Stimulated activated CD4-positive, alpha-beta T cell treated with anti-CD3 and anti-CD28 coated beads, TNF-alpha, amount 100 ng/mL, for 4 hours (primary cell): Measurements from ENCODE around the gene BUD31.
A peak's percentile ranks its signal among the peaks of the same experiment; 100 is the strongest.
"Not testable (repeated sequence)": the region's sequence is repeated elsewhere in the genome, so short reads cannot be mapped to it uniquely, and the experiment has no call there.

Source experiments
- DNase-seq, 3 experiments: peaks; one replicate each; pipeline ENCODE4 v3.0.0-alpha.2; 2020; ENCODE audit warnings: low read depth in 3 of 3

Gene BUD31

DNA sequence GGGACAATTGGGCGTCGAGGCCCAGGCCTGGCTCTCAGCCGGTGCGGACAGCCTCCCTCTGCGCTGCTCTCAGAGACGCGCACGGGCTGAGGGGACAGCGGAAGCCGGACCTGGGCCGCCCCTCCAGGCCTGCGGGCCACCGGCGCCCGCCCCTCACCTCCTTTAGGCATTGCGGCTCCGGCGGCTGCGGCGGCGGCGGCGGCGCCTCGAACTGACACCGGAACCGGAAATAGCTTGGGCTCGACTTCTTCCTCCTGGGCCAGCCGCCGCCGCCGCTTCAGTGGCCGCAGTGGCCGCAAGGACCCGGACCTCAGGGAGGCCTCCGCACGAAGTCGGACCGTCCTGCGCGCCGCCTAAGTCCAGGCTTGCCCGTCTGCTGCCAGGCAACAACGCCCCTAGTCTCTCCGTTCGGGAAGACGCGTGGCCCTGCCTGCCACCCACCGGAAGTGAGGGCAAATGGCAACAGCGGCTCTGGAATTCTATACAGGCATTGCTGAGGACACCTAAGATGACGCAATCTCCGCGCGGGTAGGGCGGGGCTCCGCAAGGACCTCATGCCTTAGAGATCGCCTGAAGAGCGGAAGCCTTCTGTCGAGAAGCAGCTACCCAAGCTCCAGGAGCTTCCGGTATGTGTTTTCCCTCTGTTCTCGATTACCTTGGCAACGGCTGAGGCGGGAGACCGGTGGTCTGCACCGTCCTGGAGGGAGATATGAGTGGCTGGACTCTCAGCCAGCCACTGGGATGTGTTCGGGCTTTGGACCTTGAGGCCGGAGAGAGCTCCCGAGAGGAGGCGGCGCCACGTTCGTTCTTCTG is at the start of gene BUD31, which contains the start of gene PDAP1:
Gene BUD31, plus strand, starts transcription at position 591 of the 813 bp plus-strand sequence. CDS start 2,124 bp downstream, outside the sequence.
Gene PDAP1, minus strand, starts transcription at position 219 of the 813 bp plus-strand sequence. Its CDS starts 49 bp downstream, at position 170.
- peak; percentile 84 to 93 (median 91) for DNase-seq

- no peak for DNase-seq
These were observed 49.2 kb upstream of the BUD31 start for GRCh38 chr7:99359465-99360154.

- no peak for DNase-seq
These were observed 46.0 kb upstream of the BUD31 start for GRCh38 chr7:99362801-99363200.

GRCh38 chr7:99363286-99363685 is 45.5 kb upstream of the BUD31 start:
- DNase-seq = no peak

- peak in 2 of 3 experiments; percentile 47 to 54 for DNase-seq
These were observed 43.2 kb upstream of the BUD31 start for GRCh38 chr7:99365318-99366141.

DNA sequence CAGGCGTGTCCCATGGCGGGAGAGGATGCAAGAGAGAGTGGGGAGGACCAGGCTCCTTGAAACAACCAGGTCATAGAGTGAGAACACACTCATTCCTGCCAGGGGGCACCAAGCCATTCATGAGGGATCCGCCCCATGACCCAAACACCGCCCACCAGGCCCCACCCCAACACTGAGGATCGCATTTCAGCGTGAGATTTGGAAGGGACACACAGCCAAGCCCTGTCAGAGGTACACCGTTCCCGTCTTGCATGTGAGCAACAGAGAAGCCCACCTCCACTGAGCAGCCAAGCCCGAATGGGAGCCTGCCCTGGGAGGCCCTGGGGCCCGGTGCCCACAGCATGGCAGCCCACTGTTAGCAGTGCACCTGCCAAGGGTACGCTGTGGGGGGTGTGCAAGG is 42.1 kb upstream of the BUD31 start:
- no peak for DNase-seq

GRCh38 chr7:99368750-99369389 is 39.9 kb upstream of the BUD31 start:
- DNase-seq = no peak

DNA sequence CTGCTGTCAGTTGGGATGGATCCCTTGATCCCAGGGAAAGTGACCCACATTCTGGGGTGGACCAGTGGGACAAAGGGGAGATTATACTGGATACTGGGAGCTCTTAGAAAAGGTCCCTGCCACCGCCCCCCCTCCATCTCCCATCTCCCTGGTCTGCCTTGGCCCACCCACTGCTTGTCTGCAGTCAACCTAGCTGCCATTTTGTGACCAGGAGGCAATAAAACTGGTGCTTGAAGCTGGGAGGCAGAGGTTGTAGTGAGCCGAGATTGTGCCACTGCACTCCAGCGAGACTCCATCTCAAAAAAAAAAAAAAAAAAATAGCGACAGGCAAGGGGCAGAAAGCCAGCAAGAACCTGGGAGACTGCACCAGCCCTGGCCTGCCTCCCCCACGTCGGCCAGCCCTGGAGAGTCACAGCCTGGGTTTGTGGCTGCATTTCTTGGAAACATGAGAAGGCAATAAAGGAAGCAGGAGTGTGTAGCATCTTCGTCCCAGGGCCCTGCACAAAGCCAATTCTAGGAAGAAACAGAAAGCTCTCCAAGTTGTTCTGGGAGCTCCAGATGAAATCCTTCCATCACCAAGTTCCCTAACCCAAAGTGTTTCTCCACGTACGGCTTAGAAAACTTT is 38.9 kb upstream of the BUD31 start:
- DNase-seq = no peak

GRCh38 chr7:99371376-99371920 is 37.3 kb upstream of the BUD31 start:
- DNase-seq = no peak

DNA sequence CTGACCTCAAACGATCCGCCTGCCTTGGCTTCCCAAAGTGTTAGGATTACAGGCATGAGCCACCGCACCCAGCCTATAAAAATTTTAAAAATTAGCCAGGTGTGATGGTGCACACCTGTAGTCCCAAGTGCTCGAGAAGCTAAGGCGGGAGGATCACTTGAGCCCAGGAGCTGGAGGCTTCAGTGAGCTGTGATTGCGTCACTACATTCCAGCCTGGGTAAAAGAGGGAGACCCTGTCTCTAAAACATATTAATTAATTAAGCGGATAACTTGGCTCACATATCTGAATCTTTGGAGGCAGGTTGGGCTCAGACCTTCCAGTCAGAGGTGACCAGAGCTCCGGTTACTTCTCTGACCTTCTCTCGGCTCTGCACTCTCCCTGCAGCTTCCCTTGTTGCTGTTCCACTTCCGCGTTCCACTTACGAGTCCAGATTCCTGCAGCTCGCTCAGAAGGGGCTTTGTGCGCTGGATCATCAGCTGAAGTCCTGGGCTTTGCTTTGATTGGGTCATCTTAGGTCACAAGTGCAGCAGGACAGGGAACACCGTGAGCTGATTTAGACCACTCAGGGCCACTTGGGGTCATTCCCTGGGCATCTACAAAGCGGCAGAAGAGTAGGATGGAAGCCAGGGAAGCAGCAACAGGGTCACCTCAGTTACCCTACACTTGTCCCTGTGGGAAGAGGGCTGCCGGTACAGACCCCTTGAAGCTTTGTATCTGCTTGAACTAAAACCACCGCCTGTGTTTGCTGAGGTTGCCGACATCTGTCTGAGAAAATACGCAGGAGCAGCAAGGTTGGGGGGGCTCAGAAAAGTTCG is 36.3 kb upstream of the BUD31 start:
- DNase-seq = no peak

DNA sequence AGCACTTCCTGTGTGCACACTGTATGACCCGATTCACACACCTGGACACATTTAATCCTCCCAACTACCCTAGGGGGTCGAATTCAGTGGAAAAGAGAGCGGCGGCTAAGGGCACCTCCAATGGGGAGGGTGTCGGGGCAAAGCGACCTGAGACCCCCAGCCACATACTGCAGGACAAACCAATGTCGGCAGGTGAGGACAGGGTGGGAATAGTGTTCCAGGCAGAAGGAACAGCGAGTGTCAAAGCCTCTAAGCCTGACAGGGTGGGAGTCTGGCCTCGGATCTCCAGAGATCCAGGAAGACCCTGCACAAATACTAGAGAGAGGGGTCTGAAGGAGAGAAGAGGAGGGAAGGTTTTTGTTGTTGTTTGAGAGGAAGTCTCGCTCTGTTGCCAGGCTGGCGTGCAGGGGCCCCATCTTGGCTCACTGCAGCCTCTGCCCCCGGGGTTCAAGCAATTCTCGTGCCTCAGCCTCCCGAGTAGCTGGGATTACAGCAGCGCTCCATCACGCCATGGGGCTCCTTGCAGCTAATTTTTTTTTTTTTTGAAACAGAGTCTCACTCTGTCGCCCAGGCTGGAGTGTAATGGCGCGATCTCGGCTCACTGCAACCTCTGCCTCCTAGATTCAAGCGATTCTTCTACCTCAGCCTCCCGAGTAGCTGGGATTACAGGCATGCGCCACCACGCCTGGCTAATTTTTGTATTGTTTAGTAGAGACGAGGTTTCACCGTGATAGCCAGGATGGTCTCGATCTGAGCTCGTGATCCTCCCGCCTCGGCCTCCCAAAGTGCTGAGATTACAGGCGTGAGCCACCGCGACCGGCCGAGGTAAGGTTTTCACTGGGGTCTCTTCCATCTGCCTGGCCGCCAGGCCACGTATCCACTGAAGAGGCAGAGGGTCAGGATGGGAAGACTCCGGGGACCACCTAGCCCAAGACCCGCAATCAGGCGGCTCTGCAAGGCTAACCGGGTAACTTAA is 35.4 kb upstream of the BUD31 start:
- no peak for DNase-seq

GRCh38 chr7:99374111-99375064 is 34.4 kb upstream of the BUD31 start, which contains the start of gene ARPC1B:
Gene ARPC1B (plus strand): TSS chr7:99374730. CDS start chr7:99385715, 10,985 bp downstream.
- DNase-seq = peak; percentile 78 to 85 (median 79)

DNA sequence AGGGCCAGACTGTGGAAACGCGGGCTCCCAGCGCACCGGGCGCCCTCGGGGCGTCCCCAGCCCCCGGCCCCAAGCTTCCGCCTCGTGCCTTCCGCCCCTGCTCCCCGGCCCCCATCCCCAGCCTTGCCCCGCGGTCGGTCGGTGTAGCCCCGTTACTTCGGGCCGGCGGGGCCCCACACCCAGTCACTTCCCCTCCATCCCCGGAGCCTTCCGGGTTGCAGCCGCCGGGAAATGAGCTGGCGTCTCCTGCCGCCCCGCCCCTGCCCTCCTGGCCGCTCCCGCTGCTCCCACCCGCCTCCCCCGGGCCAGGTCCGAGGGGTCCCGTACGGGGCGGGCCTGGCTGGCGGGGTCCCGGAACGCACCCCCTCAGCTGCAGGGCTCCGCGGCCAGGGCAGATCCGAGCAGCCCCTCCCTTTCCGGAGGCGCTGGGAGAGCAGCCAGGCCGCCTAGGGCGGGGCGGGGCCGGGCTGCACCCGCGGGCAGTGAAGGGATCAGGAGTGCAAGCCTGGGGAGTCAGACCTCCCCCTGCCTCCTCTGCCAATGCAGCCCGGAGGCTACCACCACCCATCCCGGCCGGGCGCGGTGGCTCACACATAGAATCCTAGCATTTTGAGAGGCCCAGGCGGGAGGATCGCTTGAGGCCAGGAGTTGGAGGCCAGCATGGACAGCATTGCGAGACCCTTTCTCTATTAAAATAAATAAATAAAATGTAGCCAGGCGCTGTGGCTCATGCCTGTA is 33.5 kb upstream of the BUD31 start:
- DNase-seq = peak in 2 of 3 experiments; percentile 35 to 51

GRCh38 chr7:99379043-99379577 is 29.7 kb upstream of the BUD31 start:
- DNase-seq = peak in 1 of 3 experiments; percentile 34

GRCh38 chr7:99379693-99380031 is 29.1 kb upstream of the BUD31 start:
- DNase-seq = not testable (repeated sequence)

- DNase-seq = no peak
These were observed 28.5 kb upstream of the BUD31 start for GRCh38 chr7:99380032-99380822.
